GM12873 (cell line): ENCODE data around the gene SLC6A20.

Experiments used
- TF ChIP-seq, protein P1 (sequence below): IDR thresholded peaks from 2 replicates; pipeline ENCODE4 v1.5.1; 2012; ENCODE audit warnings: low read depth, mild to moderate bottlenecking, moderate library complexity, low read length, control low read depth; ENCODE audit not compliant: insufficient read depth; ENCODE audit errors: missing control alignments

SLC6A20 gene

DNA sequence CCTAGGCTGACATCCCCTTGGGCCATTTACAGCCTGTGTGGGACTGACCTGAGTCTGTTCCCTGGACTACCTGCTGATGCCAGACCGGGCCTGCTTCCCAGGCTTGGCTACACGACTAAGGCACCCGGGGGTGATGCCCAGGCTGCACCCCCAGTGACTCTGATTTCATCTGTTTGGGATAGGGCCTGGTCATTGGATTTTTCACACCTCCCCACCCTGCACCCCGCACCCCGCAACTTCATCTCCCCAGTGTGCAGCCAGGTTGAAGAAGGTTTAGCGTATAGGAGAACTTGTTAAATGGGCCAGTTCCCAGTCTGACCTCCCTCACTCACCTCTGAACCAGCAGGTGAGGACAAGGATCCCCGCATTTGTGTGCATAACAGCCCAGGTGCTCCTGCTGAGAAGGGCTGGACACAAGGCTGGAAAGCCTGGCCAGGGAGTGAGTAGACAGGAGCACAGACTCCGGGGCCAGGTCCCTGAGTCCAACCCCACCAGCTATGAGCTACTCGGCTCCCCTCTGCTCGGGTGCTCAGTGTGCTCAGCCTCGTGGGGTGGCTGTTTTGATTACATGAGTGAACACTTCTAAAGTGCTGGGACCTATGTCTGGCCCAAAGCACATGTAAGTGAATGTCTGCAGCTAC is 18.5 kb downstream of the SLC6A20 start:
- TF ChIP-seq, protein P1, sequence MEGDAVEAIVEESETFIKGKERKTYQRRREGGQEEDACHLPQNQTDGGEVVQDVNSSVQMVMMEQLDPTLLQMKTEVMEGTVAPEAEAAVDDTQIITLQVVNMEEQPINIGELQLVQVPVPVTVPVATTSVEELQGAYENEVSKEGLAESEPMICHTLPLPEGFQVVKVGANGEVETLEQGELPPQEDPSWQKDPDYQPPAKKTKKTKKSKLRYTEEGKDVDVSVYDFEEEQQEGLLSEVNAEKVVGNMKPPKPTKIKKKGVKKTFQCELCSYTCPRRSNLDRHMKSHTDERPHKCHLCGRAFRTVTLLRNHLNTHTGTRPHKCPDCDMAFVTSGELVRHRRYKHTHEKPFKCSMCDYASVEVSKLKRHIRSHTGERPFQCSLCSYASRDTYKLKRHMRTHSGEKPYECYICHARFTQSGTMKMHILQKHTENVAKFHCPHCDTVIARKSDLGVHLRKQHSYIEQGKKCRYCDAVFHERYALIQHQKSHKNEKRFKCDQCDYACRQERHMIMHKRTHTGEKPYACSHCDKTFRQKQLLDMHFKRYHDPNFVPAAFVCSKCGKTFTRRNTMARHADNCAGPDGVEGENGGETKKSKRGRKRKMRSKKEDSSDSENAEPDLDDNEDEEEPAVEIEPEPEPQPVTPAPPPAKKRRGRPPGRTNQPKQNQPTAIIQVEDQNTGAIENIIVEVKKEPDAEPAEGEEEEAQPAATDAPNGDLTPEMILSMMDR = no peak

GRCh38 chr3:45777111-45777745 is 19.1 kb downstream of the SLC6A20 start:
- TF ChIP-seq, protein P1 = no peak

GRCh38 chr3:45776611-45777010 is 19.7 kb downstream of the SLC6A20 start:
- TF ChIP-seq, protein P1 = no peak

DNA sequence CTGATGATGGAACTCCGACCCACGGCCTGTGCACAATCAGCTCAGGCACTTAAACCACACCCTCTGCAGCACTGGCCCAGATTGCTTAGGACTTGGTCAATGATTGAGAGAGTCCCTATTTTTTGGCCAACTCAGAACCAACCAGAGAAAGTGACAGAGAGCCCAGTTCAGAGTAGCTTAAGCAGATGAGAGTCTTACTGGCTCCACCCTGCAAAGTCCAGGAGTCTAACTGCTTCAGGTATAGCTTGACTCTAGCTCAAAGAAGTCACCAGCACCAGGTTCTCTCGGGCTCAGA is 20.1 kb downstream of the SLC6A20 start:
- TF ChIP-seq, protein P1 = no peak

DNA sequence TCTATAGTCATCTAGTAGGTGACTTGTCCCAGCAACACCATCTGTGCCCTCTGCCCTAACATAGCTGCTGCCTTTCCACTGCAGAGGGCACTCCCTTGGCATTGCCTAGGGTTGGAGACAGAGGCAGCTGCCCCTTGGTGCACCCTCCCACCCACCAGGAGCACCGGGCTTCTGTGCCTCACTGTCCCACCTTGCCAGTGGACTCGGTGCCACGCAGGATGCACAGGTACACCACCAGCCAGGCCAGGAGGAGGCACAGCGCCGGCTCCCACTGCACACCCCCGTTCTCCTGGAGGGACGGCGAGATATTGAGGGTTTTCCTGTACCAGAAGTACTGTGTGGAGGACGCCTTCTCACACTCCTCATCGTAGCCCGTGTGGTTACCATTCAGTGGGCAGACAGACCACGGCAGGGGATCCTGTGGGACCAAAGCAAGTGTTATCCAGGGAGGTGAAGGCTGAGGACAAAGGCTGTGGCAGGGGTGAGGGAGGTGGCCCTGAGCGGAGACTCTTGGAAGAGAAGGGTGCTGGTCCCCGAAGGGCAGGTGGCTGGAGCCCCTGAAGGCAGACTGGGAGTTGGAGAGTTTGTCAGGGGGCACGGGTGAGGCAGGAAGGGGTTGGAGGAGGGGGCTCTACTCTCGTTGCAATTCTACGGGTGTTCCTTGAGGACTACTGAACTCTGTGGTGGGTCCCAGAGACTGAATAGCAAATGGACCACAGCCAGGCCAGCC is 20.6 kb downstream of the SLC6A20 start:
- TF ChIP-seq, protein P1 = no peak

- TF ChIP-seq, protein P1 = no peak
Measured at GRCh38 chr3:45774581-45775521, 21.5 kb downstream of the SLC6A20 start.

- TF ChIP-seq, protein P1 = no peak
Measured at GRCh38 chr3:45773714-45774449, 22.5 kb downstream of the SLC6A20 start.
